NCI-H187 (cell line): ENCODE data around the gene PKD1.
"Not testable (repeated sequence)": the region's sequence is repeated elsewhere in the genome, so short reads cannot be mapped to it uniquely, and the experiment has no call there.

Experiments
- DNase-seq, 2 experiments: peaks; one replicate each; lab custom pipeline; 2025; lab: John Stamatoyannopoulos, UW

PKD1 gene

DNA sequence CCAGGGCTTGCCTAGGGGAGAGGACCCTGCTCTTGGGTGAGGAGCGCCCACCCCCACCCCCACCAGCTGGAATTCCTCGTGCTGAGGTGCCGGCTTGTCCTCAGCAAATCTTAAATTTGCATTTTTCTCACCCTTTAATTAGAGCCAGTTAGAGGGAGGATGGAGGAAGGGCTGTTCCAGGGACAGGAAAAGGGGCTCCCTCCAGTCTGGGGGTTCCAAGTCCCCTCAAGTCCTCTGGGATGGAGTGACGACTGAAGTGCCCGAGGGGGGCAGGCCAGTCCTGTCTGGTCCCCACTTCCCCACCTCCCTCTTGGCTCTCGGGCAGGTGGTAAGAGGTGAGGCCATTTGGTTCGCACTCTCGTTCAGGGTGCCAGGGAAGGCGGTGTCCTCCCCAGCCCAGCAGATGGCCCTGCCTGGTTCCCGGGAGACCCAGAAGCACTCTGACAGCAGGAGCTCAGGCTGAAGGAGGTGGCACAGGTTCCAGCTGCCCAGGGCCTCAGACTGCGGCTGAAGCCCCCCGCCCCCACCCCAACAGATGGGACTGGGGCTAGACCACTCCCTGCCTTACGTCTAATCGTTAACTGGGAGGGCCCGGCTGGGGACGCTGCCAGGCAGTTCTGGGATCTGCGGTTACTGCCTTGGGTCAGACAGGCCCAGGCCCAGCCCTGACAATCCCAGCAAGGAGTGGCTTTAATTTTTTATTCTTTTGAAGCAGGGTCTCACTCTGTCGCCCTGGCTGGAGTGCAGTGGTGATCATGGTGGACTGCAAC is 14.9 kb upstream of the PKD1 start:
- no peak for DNase-seq

DNA sequence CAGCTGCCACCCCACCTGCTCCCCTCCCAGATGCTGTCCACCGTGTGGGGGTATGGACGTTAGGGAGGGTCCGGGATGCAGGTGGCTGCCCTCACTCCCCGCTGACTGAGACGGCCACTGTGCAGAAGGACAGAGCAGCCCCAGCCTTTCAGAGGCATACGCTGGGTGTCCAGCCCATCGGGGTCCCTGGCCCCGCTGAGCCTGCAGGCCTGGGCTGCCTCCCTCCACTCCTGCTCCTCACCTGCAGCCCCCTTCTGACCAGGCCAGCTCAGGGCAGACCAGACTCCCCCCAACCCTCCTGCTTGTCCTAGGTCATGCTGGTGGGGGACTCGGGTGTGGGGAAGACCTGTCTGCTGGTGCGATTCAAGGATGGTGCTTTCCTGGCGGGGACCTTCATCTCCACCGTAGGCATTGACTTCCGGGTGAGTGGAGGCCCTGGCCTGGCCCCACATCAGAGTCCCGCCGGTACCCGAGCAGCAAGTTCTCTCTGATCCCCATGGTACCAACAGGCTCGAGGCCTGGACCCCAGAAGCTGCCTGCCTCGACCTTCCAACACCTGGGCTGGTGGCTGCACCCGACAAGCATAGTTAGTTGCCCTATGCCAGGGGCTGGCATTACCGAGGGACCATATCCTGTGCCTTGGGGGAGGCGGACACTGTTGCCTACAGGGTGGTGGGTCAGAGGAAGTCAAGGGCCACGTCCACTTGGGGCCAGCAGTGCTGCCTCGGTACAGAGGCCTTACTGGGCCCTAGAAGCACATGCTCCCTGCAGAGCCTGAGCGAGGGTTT is 14.1 kb upstream of the PKD1 start:
- DNase-seq: no peak

DNA sequence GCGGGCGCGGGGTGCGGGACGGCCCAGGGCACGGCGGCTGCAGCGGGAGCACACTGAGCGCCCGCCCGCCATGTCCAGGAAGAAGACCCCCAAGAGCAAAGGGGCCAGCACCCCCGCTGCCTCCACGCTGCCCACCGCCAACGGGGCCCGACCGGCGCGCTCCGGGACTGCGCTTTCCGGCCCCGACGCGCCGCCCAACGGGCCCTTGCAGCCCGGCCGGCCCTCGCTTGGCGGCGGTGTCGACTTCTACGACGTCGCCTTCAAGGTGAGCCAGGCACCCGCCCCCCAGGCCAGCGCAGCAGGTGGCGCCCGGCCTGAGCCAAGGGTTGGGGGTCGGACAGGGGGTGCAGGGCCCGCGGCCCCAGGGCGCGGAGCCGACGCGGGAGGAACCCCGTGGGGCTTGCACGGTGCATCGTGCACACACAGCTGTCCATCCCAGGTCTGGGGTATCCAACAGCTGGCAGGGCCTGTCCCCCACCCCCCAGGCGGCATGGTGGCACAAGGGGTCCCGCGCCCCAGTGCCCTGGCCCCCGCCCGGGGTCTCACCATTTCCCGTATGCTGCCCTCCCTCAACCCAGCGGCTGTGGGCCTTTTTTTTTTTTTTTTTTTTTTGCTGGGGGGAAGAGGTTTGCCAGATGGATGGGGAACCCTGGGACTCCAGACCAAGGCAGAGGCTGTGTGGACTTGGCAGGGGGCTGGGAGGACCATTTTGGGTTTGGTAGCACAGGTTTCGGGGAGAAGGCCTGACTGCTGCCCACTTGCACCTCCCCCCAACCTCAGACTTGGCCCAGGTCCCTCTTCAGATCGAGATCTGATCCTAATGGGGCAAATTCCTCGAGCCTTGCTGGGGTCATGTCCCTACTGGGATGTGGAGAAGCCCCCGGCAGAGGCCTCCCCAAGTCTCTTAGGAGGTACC is 13.3 kb upstream of the PKD1 start:
- no peak for DNase-seq

DNA sequence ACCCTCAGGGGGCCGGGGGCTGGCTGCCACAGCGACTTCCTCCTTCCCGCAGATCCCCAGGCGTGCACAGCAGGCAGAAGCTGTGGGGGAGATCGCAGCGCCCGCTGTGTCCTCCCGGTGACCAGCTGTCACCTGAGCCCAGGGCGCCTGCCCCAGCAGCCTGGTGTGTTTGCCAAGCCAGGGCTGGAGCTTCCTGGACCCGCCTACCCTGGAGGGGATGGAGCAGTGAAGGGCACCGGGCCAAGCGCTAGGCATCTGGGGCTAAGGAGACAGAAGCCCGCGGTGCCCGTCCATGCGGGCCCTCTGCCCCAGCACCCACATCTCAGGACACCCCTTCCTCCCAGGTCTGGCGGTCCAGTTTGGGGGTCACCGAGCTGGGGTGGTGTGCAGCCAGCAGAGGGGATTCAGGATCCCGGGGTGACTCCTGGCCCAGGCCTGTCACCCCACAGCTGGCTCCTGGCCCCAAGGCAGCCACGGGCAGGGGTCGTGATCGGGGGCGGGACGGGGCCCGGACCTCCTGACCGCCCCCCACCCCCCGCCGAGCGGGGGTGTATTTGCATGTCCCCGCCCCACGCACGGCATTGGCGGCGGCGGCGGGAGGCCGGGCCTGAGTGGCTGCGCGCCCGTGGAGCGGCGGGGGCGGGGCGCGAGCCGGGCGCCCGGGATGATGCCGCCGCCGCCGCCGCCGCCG is 12.4 kb upstream of the PKD1 start, which contains the start of gene RAB26:
TSS of gene RAB26 (plus strand) at position 645 of the 691 bp plus-strand sequence. CDS start 159 bp downstream, outside the sequence.
- peak; percentile 49 to 69 for DNase-seq

DNA sequence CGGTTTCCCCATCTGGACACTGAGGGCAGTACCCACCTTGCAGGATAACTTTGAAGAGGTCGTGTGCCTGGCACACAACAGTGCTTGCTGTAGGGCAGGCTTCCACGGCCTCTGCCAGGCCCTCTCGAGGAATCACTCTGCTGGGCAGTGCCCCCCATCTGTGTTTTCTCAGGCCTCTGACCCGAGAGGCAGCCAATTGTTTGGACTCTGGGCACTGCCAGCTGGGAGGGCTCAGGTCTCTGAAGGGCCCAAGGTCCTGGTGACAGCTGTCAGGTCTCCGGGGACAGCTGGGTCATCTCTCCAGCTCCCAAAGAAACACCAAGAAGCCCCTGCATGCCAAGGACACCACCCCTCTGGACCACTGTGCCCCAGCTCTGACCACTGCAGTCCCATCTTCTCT is 11.7 kb upstream of the PKD1 start:
- DNase-seq: no peak

DNA sequence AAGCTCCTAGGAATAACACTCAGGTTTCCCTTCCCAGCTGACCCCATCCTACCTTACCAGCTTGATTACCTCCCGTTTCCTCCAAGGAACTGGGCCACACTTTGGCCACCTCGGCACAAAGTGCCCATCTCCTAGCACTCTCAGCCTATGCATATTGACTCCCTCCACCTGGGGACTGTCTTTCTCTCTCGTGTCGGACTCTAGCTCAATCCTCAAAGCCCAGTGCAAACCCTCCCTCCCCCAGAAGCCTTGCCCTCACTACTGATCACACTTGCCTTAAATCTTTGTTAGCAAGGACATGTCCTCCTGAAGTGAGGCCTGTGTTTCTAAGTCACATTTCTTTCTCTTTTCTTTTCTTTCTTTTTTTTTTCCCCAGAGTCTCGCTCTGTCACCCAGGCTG is 10.1 kb upstream of the PKD1 start:
- no peak for DNase-seq

DNA sequence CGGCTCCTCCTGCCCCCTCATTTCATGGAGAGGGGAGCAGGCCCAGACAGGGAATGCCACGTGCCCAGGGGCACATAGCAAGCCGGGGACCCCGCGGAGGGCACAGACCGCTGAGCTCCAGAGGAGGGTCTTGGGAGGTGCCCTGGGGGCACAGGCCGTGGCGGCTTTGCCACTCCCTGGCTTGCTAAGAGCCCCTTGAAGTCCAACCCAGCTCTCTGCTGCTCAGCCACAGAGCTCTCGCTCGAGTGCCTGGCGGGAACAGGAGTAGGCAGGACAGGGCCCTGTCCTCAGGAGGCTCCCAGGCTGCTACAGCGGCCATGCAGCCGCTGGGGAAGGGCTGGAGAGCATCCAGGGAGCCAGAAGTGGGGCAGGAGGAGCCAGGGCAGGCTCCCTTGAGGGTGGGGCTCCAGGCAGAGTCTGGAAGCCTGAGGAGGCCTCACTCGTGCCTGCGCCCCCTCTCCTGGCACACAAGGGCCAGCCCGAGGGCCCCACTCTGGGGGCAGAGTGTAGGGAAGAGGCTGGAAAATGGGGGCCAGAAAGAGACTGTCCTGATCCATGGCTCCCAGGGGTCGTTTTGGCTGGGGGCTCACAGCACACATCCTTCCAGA is 8.3 kb upstream of the PKD1 start:
- no peak for DNase-seq

DNA sequence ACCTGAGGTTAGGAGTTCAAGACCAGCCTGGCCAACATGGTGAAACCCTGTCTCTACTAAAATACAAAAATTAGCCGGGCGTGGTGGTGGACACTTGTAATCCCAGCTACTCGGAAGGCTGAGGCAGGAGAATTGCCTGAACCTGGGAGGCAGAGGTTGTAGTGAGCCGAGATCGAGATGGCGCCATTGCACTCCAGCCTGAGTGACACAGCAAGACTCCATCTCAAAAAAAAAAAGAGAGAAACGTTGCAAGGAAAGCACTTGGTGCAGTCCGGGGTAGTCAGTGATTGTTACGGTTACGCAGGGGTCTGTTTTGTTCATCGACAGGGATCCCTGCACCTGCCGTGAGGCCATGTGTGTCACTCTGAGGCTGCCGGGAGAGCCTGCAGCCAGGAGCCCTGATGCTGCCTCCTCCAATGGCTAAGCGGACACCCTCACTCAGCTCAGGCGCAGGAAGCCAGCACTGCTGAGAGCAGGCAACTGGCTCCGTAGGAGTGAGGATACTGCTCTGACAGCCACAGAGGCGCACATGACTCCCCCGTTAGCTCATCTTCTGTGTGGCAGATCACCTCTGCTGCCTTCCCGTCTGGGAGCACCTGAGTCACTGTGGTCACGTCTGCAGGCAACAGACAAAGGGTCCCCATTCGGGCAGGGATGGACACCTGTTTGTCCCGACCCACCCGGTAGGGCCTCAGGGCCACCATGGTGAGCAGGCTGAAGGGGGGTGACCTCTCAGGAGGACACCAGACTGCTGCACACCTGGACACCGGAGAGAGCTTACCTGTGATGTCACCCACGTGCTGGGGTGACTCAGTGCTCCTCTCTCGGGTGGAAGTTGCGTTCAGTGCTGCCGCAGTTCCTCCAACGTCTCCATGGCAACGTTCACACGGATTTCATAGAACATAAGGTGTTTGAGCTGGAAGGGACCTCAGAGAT is 7.5 kb upstream of the PKD1 start:
- DNase-seq: no peak

DNA sequence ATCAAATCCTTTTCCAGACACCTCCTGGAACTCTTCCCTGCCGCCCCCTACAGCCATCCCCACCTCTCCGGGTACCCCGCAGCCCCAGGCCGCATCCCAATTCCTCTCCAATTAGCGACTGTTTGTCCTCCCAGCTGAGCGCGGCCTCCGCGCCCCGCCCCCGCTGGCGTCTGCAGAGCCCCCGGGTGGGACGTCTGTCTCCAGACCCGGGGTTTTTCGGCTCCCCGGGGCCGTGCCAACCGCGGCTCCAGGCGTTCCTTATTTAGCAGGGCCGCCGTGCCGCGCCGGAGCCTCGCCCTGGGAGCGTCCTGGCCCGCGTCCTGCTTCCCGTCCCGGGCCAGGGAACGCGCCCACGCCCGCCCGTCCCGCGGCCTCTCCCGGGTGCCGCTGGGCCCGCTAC is 627 bp downstream of the PKD1 start:
- not testable (repeated sequence) for DNase-seq

DNA sequence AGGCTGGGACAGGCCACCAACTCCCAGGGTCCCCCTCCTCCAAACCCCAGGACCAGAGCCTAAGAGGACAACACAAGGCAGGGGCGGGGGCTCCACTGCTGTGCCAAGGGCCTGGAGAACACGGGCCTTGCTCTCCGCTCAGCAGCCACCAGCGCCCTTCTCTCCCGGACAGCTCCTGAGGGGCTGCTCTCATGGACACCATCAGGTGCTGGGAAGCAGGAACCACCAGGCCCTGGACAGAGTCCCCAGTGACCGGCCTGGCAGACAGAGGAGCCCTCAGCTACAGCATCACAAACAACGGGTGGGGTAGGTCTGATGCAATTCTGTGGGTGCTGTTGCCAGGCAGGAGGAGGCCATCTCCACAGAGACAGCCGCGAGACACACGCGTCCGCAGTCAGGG is 1.9 kb downstream of the PKD1 start:
- DNase-seq: not testable (repeated sequence)

DNA sequence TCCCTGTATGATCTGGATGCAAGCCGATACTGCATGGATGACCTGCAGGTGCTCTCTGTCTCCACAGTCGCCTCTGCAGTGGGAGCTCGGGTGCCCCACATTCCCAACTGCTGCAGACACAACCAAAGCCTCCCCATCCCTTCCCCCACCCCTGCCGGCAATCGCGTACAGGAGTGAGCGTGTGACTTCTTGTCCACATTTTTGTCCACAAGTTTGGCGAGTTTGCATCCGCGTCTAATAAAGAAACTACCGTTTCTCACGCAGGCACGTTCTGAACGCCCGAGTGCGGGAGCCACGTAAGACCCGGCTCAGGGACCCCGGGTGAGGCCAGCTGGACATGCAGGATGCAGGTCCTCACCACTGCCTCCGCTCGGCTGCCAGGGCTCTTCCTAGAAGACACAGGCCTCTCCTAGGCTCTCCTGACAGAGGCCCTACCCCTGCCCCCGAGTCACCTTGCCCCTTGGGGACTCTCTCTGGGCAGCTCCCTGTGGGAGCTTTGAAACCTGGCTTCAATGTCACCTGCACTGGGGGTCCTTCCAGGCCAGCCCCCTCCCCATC is 5.7 kb downstream of the PKD1 start:
- not testable (repeated sequence) for DNase-seq

DNA sequence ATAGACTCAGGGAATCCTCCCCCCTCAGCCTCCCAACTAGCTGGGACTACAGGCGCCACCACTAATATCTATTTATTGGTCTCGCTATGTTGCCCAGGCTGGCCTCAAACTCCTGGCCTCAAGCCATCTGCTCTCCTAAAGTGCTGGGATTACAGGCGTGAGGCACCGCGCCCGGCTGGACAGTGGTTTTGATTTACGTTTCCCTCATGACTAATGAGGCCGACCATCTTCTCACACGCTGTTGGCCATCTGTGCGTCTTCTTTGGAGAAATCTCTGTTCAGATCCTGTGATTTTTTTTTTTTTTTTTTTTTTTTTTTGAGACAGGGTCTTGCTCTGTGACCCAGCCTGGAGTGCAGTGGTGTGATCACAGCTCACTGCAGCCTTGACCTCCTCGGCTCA is 6.4 kb downstream of the PKD1 start:
- DNase-seq: not testable (repeated sequence)

DNA sequence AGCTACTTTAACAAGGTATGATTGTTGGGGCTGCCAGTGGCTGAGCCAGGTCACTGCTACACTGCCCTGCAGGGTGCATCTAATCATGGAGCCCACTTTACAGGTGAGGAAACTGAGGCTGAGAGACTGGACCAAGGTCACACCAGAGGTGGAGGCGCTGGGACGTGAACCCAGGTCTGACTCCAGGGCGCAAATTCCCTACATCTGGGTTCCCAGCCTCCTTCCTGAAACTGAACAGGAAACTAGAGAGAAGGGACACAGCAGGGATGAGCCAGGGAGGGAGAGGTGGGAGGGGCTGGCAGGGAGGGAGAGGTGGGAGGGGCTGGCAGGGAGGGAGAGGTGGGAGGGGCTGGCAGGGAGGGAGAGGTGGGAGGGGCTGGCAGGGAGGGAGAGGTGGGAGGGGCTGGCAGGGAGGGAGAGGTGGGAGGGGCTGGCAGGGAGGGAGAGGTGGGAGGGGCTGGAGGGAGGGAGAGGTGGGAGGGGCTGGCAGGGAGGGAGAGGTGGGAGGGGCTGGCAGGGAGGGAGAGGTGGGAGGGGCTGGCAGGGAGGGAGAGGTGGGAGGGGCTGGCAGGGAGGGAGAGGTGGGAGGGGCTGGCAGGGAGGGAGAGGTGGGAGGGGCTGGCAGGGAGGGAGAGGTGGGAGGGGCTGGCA is 7.9 kb downstream of the PKD1 start:
- not testable (repeated sequence) for DNase-seq

DNA sequence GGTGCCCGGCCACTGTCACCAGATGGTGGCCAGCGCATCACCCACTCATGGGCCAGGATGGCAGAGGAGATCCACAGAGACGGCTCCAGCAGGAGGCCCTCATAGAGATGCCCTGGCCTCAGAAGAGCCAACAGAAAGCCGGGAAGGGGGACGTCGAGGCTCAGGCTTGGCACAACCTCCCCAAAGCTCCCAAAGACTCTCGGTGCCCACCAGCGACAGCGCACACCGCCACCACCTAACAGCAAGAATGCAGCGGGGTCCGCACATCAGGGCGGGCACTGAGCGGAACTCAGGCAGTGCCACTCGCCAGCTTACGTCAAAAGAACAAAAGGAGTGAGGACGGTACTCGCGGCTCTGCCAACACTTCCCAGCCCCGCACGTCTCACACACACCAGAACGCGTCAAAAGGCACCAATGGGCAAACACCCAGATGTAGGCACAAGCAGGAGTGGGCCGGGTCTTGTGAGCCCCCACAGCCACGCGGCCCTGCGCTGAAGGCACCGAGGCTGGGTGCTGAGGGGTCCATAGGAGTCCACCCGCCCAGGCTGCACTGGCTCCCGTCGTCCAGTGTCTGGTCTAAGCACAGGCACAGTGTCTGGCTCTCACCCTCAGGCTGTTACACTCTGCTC is 8.7 kb downstream of the PKD1 start:
- DNase-seq: not testable (repeated sequence)

DNA sequence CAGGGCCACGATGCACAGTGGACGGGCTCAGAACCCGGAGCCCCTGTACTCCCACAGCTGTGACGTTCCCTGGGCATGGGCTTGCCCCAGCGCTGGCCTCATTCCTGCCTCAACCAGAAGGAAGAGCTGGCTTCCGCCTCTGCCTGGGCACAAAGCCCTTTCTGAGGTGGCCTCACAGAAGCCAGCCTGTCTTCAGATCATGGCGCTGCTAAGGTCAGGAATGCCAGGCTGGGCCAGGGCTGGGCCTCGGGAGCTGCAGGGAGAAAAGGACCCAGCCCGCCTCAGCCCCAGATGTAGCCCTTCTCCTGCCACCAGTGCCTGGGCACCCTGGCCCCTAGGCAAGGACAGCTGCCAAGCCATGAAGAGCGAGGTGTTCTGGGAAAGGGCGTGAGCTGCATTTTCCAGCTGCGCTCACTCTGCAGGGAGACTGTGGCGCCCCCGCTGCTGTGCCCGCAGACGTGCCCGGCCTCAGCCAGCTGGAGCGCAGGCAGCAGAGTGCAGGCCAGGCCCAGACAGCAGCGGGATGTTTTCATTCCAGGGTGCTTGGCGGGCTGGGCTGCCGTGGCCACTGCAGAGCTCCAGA is 9.4 kb downstream of the PKD1 start:
- DNase-seq: not testable (repeated sequence)

DNA sequence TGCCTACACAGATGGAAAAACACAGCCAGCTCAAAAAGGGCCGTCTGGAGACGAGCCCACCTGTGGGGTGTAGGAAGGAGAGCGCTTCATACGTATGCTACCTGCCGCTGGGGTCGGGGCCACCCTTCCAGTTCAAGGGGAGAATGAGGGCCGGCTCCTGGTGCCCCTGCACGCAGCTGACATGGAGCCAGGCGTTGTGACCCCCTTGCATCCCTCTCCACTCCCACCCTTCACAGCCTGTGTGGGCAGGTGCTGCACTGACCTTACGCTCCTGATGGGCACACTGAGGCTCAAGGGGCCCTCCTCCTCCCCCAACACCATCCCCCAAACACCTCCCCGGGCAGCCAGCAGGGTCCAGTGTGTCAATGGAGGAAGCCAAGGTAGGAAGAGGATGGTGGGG is 10.1 kb downstream of the PKD1 start:
- DNase-seq: not testable (repeated sequence)

DNA sequence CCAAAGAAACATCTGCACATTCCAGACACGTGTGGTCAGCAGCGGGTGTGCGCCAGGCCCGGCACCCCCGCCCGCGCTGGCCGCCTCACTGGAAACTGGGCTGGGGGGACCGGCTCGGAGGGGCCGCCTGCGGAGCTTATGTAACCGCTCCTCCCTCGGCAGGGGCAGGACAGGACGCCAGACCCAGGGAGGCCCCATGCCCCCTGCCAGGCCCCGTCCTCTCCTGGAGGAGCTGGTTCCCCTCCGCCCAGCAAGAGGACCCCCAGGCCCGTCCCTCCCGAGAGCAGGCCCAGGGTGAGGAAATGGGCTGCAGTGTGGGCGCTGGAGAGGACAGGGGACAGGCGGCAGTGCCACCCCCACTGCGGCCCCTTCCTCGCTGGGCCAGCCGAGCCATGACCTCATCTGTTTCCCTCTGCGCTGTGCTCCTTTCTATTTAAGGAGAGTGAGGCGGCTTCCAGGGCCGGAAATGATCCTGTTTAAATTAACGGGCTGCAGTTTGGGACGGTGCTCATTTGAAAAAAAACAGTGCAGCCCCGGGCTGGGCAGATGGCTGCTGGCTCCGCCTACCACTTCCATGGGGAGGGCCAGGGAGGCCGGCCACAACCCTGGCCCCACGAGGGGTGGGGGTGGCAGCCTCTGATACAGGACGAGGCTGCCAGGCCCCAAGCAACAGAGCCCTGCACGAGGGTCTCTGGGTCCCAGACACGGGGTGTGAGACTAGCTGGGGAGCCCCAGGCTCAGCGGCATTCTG is 10.8 kb downstream of the PKD1 start:
- not testable (repeated sequence) for DNase-seq

DNA sequence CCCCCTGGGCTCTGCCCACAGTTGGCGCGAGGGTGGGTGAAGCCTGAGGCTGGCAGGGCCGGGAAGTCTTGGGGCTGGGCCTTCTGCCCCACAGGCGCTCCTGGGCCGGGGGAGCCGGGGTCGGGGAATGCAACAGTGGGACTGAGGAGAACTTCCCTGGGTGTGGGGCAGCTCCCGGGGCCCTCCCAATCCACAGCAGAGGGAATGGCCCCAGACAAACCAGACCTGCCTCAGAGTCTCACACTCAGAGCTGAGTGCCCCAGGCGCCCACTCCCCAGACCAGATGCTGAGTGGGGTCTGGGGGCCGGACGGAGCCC is 11.4 kb downstream of the PKD1 start:
- not testable (repeated sequence) for DNase-seq
